Mucosa of descending colon (tissue), 3 donors: Measurements from ENCODE around the gene JAM3. TPM values are rescaled to one million over a fixed set of nuclear protein-coding genes. Genes with fewer than 3 reads are reported as not detected.

Experiments used
- ATAC-seq: fragments of 200-7000 bp; cut with Tn5 transposase; one replicate; pipeline ENCODE4 v1.9.1; 2020; ENCODE audit warnings: mild to moderate bottlenecking, moderate library complexity
- DNase-seq, 3 donors: peaks; one replicate each; pipeline ENCODE4 v3.0.0-alpha.2; 2020
- H3K36me3 ChIP-seq: fragments of 200-600 bp; one replicate; pipeline ENCODE4 v1.8.0; 2021; ENCODE audit warnings: low read depth, mild to moderate bottlenecking
- H3K4me1 ChIP-seq: fragments of 200-600 bp; one replicate; pipeline ENCODE4 v1.8.0; 2021; ENCODE audit warnings: low read depth, mild to moderate bottlenecking
- H3K4me3 ChIP-seq: fragments of 200-600 bp; one replicate; pipeline ENCODE4 v1.8.0; 2021; ENCODE audit warnings: mild to moderate bottlenecking
- H3K9me3 ChIP-seq: fragments of 200-600 bp; one replicate; pipeline ENCODE4 v1.8.0; 2021; ENCODE audit warnings: mild to moderate bottlenecking
- intact Hi-C, 2 donors: fragments of 100-400 bp; cut with DNase I in 1 of 2; cut with micrococcal nuclease in 1 of 2; formaldehyde crosslinking; loops; one replicate each; pipeline versions ENCODE4 v1.11.0 to v1.11.1; 2022; cut with DNase I, micrococcal nuclease
- total RNA-seq, 3 donors: library from RNA; stranded (reverse); fragmentation: NEBNext Ultra II Directional in 2 of 3; extraction: Animal tissue kit (Norgen Biotek cat#: 25700) in 2 of 3; gene quantifications; one replicate each; pipeline versions ENCODE4 v1.2.1 to v1.2.4, GENCODE V29; 2021 to 2023
- TF ChIP-seq, protein P1 (sequence below): fragments of 200-600 bp; IDR thresholded peaks from one replicate; pipeline ENCODE4 v1.8.0; 2022; ENCODE audit warnings: antibody characterized with exemption, mild to moderate bottlenecking
- donor health status: DM: no; HTN: no; CAD: no; lungs with moderate emphysema.
- donor health status: DM: no; HTN: no; CAD: no.
- donor health status: DM: no; HTN: yes; CAD: no.

The JAM3 gene
- total RNA-seq, 3 donors from 2014 or later, result 5.4 to 62.7 (median 5.5) TPM

DNA sequence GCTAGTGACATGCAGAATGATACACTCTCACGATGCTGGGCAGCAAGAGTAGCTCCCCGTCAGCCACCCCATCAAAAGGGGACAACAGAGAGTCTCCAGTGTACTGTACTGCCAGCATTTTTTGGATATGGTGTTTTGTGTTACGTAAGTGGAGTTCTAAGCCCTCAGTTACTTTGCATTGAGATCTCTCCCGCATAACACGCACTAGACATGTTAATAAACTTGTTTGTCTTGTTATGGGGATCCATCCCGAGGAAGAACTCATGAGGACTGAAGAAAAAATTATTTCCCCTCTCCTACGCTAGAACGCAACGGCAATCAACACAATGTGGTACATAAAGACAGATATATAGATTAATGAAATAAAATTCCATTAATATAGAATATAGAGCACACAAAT is 130.7 kb downstream of the JAM3 start:
- Histone ChIP-seq H3K4me3 (no peak overlapping the region), H3K36me3 (no peaks in the 10 kb centered on the region), H3K9me3 (no peaks in the 10 kb centered on the region), H3K4me1 (no peaks in the 10 kb centered on the region)
- intact Hi-C loops, result no loop called here
- DNase-seq (no peak), ATAC-seq (no peak)
- TF ChIP-seq, protein P1, sequence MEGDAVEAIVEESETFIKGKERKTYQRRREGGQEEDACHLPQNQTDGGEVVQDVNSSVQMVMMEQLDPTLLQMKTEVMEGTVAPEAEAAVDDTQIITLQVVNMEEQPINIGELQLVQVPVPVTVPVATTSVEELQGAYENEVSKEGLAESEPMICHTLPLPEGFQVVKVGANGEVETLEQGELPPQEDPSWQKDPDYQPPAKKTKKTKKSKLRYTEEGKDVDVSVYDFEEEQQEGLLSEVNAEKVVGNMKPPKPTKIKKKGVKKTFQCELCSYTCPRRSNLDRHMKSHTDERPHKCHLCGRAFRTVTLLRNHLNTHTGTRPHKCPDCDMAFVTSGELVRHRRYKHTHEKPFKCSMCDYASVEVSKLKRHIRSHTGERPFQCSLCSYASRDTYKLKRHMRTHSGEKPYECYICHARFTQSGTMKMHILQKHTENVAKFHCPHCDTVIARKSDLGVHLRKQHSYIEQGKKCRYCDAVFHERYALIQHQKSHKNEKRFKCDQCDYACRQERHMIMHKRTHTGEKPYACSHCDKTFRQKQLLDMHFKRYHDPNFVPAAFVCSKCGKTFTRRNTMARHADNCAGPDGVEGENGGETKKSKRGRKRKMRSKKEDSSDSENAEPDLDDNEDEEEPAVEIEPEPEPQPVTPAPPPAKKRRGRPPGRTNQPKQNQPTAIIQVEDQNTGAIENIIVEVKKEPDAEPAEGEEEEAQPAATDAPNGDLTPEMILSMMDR, result no peak

- DNase-seq (no peak), ATAC-seq (no peak)
- H3K4me3 ChIP-seq, result no peak overlapping the region
- TF ChIP-seq, protein P1, result no peak
- H3K36me3 ChIP-seq, result no peaks in the 10 kb centered on the region
- intact Hi-C loops, result no loop called here
- H3K9me3 ChIP-seq, result no peaks in the 10 kb centered on the region
- H3K4me1 ChIP-seq, result no peaks in the 10 kb centered on the region
Observed at GRCh38 chr11:134200688-134201087, 131.8 kb downstream of the JAM3 start.

Other genes starting within 250 kb of the JAM3 start
- not detected for gene SPATA19, start 223.6 kb upstream of the JAM3 start, total RNA-seq
- gene IGSF9B, start 112.1 kb upstream of the JAM3 start, total RNA-seq, result 10 to 100 TPM in 1 of 3 donors, 1 to 10 TPM in 2; 5.2 to 42.6 (median 5.8) TPM
- 10 to 100 TPM; 12.6 to 19.8 (median 16.6) TPM for gene NCAPD3, start 154.9 kb downstream of the JAM3 start, total RNA-seq
- gene VPS26B, start 155.6 kb downstream of the JAM3 start, total RNA-seq, result 10 to 100 TPM; 38.6 to 50.8 (median 47.5) TPM
- gene THYN1, start 184.3 kb downstream of the JAM3 start, total RNA-seq, result 10 to 100 TPM; 33.5 to 40.2 (median 35.5) TPM
- gene ACAD8, start 184.5 kb downstream of the JAM3 start, total RNA-seq, result 10 to 100 TPM; 24.4 to 31.1 (median 28.8) TPM
- gene GLB1L3, start 207.3 kb downstream of the JAM3 start, total RNA-seq, result under 1 TPM in 1 of 3 donors, not detected in 2; 0.09 TPM